SK-N-MC (cell line): ENCODE measurements around the gene KAT5.
"Not testable (repeated sequence)": the region's sequence is repeated elsewhere in the genome, so short reads cannot be mapped to it uniquely, and the experiment has no call there.

Source experiments
- EZH2 ChIP-seq: fragments of 200-600 bp; sonication (generic); IDR thresholded peaks from one replicate; pipeline ENCODE4 v1.6.1; 2017; ENCODE audit warnings: antibody characterized with exemption
- FOXP2 ChIP-seq: optimal IDR thresholded peaks from 2 replicates; pipeline ENCODE3; 2011; ENCODE audit warnings: mild to moderate bottlenecking, moderate library complexity; ENCODE audit not compliant: insufficient read depth; ENCODE audit errors: extremely low read length, control extremely low read depth
- POLR2AphosphoS5 ChIP-seq: IDR thresholded peaks from 2 replicates; pipeline ENCODE4 v1.6.1; 2012; ENCODE audit warnings: mild to moderate bottlenecking, low read depth, low read length, borderline replicate concordance

DNA sequence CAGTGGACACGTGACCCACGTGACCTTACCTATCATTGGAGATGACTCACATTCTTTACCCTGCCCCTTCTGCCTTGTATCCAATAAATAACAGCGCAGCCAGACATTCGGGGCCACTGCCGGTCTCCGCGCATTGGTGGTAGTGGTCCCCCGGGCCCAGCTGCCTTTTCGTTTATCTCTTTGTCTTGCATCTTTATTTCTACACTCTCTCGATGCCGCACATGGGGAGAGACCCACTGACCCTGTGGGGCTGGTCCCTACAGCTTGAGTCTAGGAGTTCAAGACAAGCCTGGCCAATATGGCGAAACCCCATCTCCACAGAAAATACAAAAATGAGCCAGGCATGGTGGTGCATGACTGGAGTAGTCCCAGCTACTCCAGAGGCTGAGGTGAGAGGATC lies 5.0 kb upstream of the KAT5 start:
- TF ChIP-seq EZH2, POLR2AphosphoS5, FOXP2: not testable (repeated sequence)
